H1 (cell line): ENCODE measurements around the gene DDX23. TPM values are rescaled to one million over a fixed set of nuclear protein-coding genes. Genes with fewer than 3 reads are reported as not detected.

Source experiments
- CTCF ChIA-PET: fragments of 300-600 bp; sonication (Branson Sonifier 250); formaldehyde crosslinking; loops from one replicate; lab custom pipeline; 2021; ENCODE audit not compliant: partially characterized antibody; lab: Charles Lee
- POLR2A ChIA-PET: fragments of 300-600 bp; sonication (Branson Sonifier 250); formaldehyde crosslinking; loops from one replicate; lab custom pipeline; 2021; ENCODE audit warnings: inconsistent platforms; ENCODE audit not compliant: partially characterized antibody; lab: Charles Lee
- DNase-seq, 2 experiments: peaks; one replicate each; pipeline versions ENCODE4 v3.0.0 to v3.0.0-alpha.2; 2010 to 2022; ENCODE audit warnings: low spot score in 2 of 2, low read depth in 1 of 2, mixed read lengths in 1 of 2
- FAIRE-seq: peaks from 2 replicates; lab custom pipeline; 2011; peaks lifted over from hg19 to GRCh38; lab: Jason Lieb, UNC
- H2AFZ ChIP-seq: 2 replicates; pipeline ENCODE4 v1.8.1; 2012; ENCODE audit warnings: low read length, inconsistent platforms
- H2AK5ac ChIP-seq: 2 replicates; pipeline ENCODE4 v1.6.1; 2013; ENCODE audit warnings: low read depth, low read length
- H2BK120ac ChIP-seq: replicated peaks from 2 replicates; pipeline ENCODE3; 2013; ENCODE audit warnings: low read depth, low read length, inconsistent platforms
- H2BK12ac ChIP-seq: 2 replicates; pipeline ENCODE4 v1.6.1; 2013; ENCODE audit warnings: low read depth, low read length
- H2BK15ac ChIP-seq: 2 replicates; pipeline ENCODE4 v1.6.1; 2013; ENCODE audit warnings: low read length
- H2BK20ac ChIP-seq: 2 replicates; pipeline ENCODE4 v1.6.1; 2013; ENCODE audit warnings: low read length
- H2BK5ac ChIP-seq: 2 replicates; pipeline ENCODE4 v1.6.1; 2013; ENCODE audit warnings: low read depth, low read length
- H3K14ac ChIP-seq: 2 replicates; pipeline ENCODE4 v1.6.1; 2013; ENCODE audit warnings: inconsistent platforms; ENCODE audit not compliant: insufficient read length
- H3K18ac ChIP-seq: 2 replicates; pipeline ENCODE4 v1.6.1; 2013; ENCODE audit warnings: low read length; ENCODE audit errors: extremely low read depth
- H3K23ac ChIP-seq: 2 replicates; pipeline ENCODE4 v1.6.1; 2013; ENCODE audit warnings: inconsistent platforms; ENCODE audit not compliant: insufficient read length
- H3K23me2 ChIP-seq: 2 replicates; pipeline ENCODE4 v1.6.1; 2013; ENCODE audit warnings: low read depth, low read length
- H3K27ac ChIP-seq: 2 replicates; pipeline ENCODE4 v1.6.1; 2011; ENCODE audit warnings: low read depth, low read length, inconsistent platforms
- H3K27me3 ChIP-seq, 4 experiments: replicated peaks in 1 of 4; 1 replicate in 1 of 4; 2 replicates in 3 of 4; pipeline versions ENCODE4 v1.6.1 to v1.8.1; 2011 to 2013; ENCODE audit warnings: low read length in 3 of 4, mild to moderate bottlenecking in 3 of 4, inconsistent platforms in 2 of 4, mixed read lengths in 2 of 4, moderate library complexity in 1 of 4; ENCODE audit not compliant: control insufficient read depth in 3 of 4, insufficient read depth in 3 of 4; ENCODE audit errors: extremely low read depth in 1 of 4
- H3K36me3 ChIP-seq, 4 experiments: 2 replicates each; pipeline versions ENCODE4 v1.6.1 to v1.8.1; 2011 to 2013; ENCODE audit warnings: mild to moderate bottlenecking in 4 of 4, low read length in 3 of 4, moderate library complexity in 2 of 4, control low read depth in 1 of 4, inconsistent platforms in 1 of 4; ENCODE audit not compliant: insufficient read depth in 4 of 4, control insufficient read depth in 2 of 4
- H3K4ac ChIP-seq: replicated peaks from 2 replicates; pipeline ENCODE3; 2013; ENCODE audit warnings: low read length, low read depth, mixed read lengths, inconsistent platforms; ENCODE audit not compliant: insufficient read length
- H3K4me1 ChIP-seq, 4 experiments: replicated peaks in 1 of 4; 1 replicate in 1 of 4; 2 replicates in 3 of 4; pipeline versions ENCODE4 v1.6.1 to v1.8.1; 2011 to 2013; ENCODE audit warnings: low read length in 3 of 4, inconsistent platforms in 2 of 4, mixed read lengths in 1 of 4; ENCODE audit not compliant: insufficient read depth in 4 of 4, control insufficient read depth in 3 of 4
- H3K4me2 ChIP-seq, 2 experiments: 2 replicates each; pipeline versions ENCODE4 v1.6.1 to v1.8.1; 2011 to 2013; ENCODE audit warnings: low read depth in 2 of 2, low read length in 2 of 2, control low read depth in 1 of 2, inconsistent platforms in 1 of 2, mild to moderate bottlenecking in 1 of 2; ENCODE audit not compliant: insufficient read depth in 1 of 2
- H3K4me3 ChIP-seq, 4 experiments: fragments of 200-600, 300-600 bp in 1 of 4; sonication (generic), shearing (Covaris generic), sonication (Bioruptor Twin) in 1 of 4; 2 replicates each; pipeline versions ENCODE4 v1.5.1 to v1.8.1; 2011 to 2016; ENCODE audit warnings: low read length in 4 of 4, low read depth in 3 of 4, control low read depth in 2 of 4, inconsistent platforms in 2 of 4, mild to moderate bottlenecking in 2 of 4, mixed read lengths in 1 of 4, moderate library complexity in 1 of 4; ENCODE audit not compliant: insufficient read depth in 2 of 4; ENCODE audit errors: extremely low read depth in 1 of 4
- H3K56ac ChIP-seq: replicated peaks from 2 replicates; pipeline ENCODE3; 2013; ENCODE audit warnings: low read depth, mild to moderate bottlenecking, mixed read lengths, low read length, inconsistent platforms; ENCODE audit not compliant: insufficient read length
- H3K79me1 ChIP-seq: 2 replicates; pipeline ENCODE4 v1.6.1; 2013; ENCODE audit warnings: low read depth, low read length, control low read depth
- H3K79me2 ChIP-seq, 2 experiments: 2 replicates each; pipeline versions ENCODE4 v1.6.1 to v1.8.1; 2012 to 2013; ENCODE audit warnings: low read length in 2 of 2, mild to moderate bottlenecking in 2 of 2, inconsistent platforms in 1 of 2; ENCODE audit not compliant: insufficient read depth in 2 of 2, control insufficient read depth in 1 of 2
- H3K9ac ChIP-seq, 4 experiments: replicated peaks in 1 of 4; 1 replicate in 1 of 4; 2 replicates in 3 of 4; pipeline versions ENCODE4 v1.6.1 to v1.8.1; 2011 to 2013; ENCODE audit warnings: low read depth in 3 of 4, low read length in 3 of 4, control low read depth in 2 of 4, mild to moderate bottlenecking in 2 of 4, moderate library complexity in 2 of 4, inconsistent platforms in 1 of 4; ENCODE audit errors: extremely low read depth in 1 of 4
- H3K9me3 ChIP-seq, 2 experiments: 2 replicates each; pipeline versions ENCODE4 v1.6.1 to v1.8.1; 2012 to 2013; ENCODE audit warnings: mild to moderate bottlenecking in 2 of 2, moderate library complexity in 2 of 2, control low read depth in 1 of 2, inconsistent platforms in 1 of 2, low read depth in 1 of 2, low read length in 1 of 2, mixed read lengths in 1 of 2; ENCODE audit not compliant: insufficient read depth in 2 of 2
- H4K20me1 ChIP-seq, 2 experiments: replicated peaks in 1 of 2; 2 replicates each; pipeline versions ENCODE3 to v1.8.1; 2011 to 2013; ENCODE audit warnings: inconsistent platforms in 2 of 2, low read length in 2 of 2, mild to moderate bottlenecking in 1 of 2; ENCODE audit not compliant: insufficient read depth in 2 of 2, control insufficient read depth in 1 of 2
- H4K5ac ChIP-seq: 2 replicates; pipeline ENCODE4 v1.6.1; 2013; ENCODE audit warnings: low read length, low read depth, mixed read lengths, inconsistent platforms; ENCODE audit not compliant: insufficient read length
- H4K8ac ChIP-seq: 2 replicates; pipeline ENCODE4 v1.8.0; 2013; ENCODE audit warnings: mild to moderate bottlenecking, moderate library complexity, low read length, inconsistent platforms; ENCODE audit not compliant: insufficient read depth; ENCODE audit errors: extremely low read depth
- H4K91ac ChIP-seq: replicated peaks from 2 replicates; pipeline ENCODE3; 2013; ENCODE audit warnings: low read length, mixed read lengths, inconsistent platforms; ENCODE audit not compliant: insufficient read length
- ASH2L ChIP-seq: fragments of 200-600, 300-600 bp; sonication (generic); IDR thresholded peaks from one replicate; pipeline ENCODE4 v1.7.1; 2017; ENCODE audit warnings: low read length
- CBX5 ChIP-seq: fragments of 300-800, 300-1000 bp; sonication (generic); IDR thresholded peaks from 2 replicates; pipeline ENCODE4 v1.7.1; 2016; ENCODE audit warnings: antibody characterized with exemption, low read length, low read depth
- CHD2 ChIP-seq: IDR thresholded peaks from 2 replicates; pipeline ENCODE4 v1.6.1; 2012; ENCODE audit warnings: low read length, improper control_type of control experiment
- POLR2A ChIP-seq, 2 experiments: IDR thresholded peaks; 1 replicate in 1 of 2; 2 replicates in 1 of 2; pipeline ENCODE4 v1.6.1; 2011; ENCODE audit warnings: low read depth in 2 of 2, low read length in 2 of 2, mild to moderate bottlenecking in 2 of 2; ENCODE audit errors: control extremely low read depth in 1 of 2
- POU5F1 ChIP-seq: IDR thresholded peaks from 2 replicates; pipeline ENCODE4 v1.6.1; 2011; ENCODE audit warnings: low read depth, mild to moderate bottlenecking, low read length, moderate library complexity
- RBBP5 ChIP-seq: IDR thresholded peaks from 2 replicates; pipeline ENCODE4 v1.7.1; 2012; ENCODE audit warnings: low read depth, mild to moderate bottlenecking, inconsistent platforms, low read length, moderate library complexity, borderline replicate concordance
- SIN3A ChIP-seq, 2 experiments: IDR thresholded peaks in 1 of 2; conservative IDR thresholded peaks in 1 of 2; 2 replicates each; pipeline ENCODE4 v1.6.1; 2011 to 2012; ENCODE audit warnings: low read length in 2 of 2, improper control_type of control experiment in 1 of 2, low read depth in 1 of 2, mild to moderate bottlenecking in 1 of 2
- SIRT6 ChIP-seq: IDR thresholded peaks from one replicate; pipeline ENCODE4 v1.7.1; 2012; ENCODE audit warnings: low read length, inconsistent platforms
- SP1 ChIP-seq: IDR thresholded peaks from 2 replicates; pipeline ENCODE4 v1.6.1; 2011; ENCODE audit warnings: low read depth, low read length
- SUZ12 ChIP-seq: fragments of 200-600 bp; sonication (generic); IDR thresholded peaks from 2 replicates; pipeline ENCODE4 v1.6.1; 2012; ENCODE audit warnings: mild to moderate bottlenecking, inconsistent platforms, low read length, moderate library complexity, mixed read lengths
- WGBS, 2 experiments: shearing (Covaris generic) in 1 of 2; methylation state at CpG; one replicate each; pipeline versions ENCODE4 v1.1.6 to v1.1.7; 2013 to 2015; ENCODE audit warnings: low lambda C conversion rate in 2 of 2, mixed read lengths in 2 of 2, inconsistent platforms in 1 of 2, low coverage in 1 of 2, missing lambda C conversion rate in 1 of 2; ENCODE audit not compliant: insufficient replicate concordance in 2 of 2, insufficient coverage in 1 of 2, insufficient read length in 1 of 2; ENCODE audit errors: extremely low coverage in 1 of 2, missing lambda C conversion rate in 1 of 2; 5-methylcytosine and 5-hydroxymethylcytosine counted together
- polyA plus RNA-seq, 7 experiments: library from polyadenylated mRNA; depleted of rRNA in 3 of 7; stranded (reverse) in 5 of 7; unstranded in 2 of 7; fragments of >200 nt in 5 of 7; fragments of 200-250 nt in 2 of 7; gene quantifications; 1 replicate in 5 of 7; 2 replicates in 1 of 7; 4 replicates in 1 of 7; pipeline versions ENCODE4 v1.2.1 to v1.2.3, GENCODE V29; 2011 to 2013; ENCODE audit warnings: missing spikeins in 2 of 7, mixed read lengths in 2 of 7
- total RNA-seq: library from RNA; stranded (reverse); fragmentation: NEBNext Ultra II Directional; extraction: Animal tissue kit (Norgen Biotek cat#: 25700); gene quantifications from 2 replicates; pipeline ENCODE4 v1.2.1, GENCODE V29; 2021
- TF ChIP-seq, protein P1 (sequence below): IDR thresholded peaks from 2 replicates; pipeline ENCODE4 v1.6.1; 2012; ENCODE audit warnings: inconsistent platforms

DDX23 gene
- total and polyA plus RNA-seq, 2 of the 8 experiments (the other 6 are each of a cell fraction or from before 2014, with no cell fraction given): 43.5 to 107 TPM

DNA sequence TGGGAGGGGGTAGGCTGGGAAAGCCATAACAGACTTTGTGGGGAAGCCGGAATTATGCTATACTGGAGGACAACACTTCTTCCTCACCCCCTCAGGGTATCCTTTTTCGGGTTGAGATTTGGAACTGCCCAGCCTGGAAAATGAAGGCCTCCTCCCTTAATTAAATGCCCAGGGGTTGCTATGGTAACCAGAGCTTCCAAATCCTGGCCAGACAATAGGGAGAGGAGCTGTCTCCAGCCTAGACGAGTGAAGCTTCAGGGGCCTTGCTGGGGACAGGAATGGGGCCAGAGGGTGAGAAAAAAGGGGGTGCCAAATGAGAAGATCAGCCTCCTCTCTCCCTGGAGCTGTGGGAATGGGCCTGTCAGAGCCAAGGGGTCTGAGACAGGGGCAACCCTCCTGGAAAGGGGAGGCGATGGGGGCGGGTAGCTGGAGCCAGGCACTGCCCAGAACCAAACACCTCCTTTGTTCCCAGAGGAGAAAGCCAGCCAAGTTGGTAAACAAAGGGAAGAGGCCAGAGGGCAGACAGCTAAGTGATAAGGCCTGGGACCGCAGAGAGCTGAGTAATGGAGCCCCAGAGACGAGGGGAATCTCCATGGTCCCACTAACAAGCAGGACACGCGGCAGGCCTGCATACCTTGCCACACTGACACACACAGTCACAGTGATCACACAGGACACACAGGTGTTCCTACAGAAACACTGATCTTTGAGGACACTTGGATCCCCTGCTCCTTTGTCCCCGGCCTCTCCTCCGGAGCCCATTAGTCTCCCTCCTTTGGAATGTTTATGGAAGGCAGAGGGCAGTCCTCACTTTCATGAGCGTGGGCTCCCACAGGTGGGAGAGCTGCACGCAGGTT, 31.6 kb upstream of the DDX23 start:
- Histone ChIP-seq H3K4me3 (peak overlapping the region in 3 of 4 experiments; percentile 7 to 26 (median 18); a peak in 5 of 8 replicates), H2BK120ac (peak overlapping the region; percentile 29), H3K36me3 (no peaks in the 10 kb centered on the region), H3K9ac (peak overlapping the region in 3 of 4 experiments; percentile 67 to 74 (median 68); a peak in 5 of 7 replicates), H4K5ac (peak overlapping the region; percentile 83), H3K23ac (no peak overlapping the region), H2BK5ac (peak overlapping the region; percentile 92), H3K9me3 (no peaks in the 10 kb centered on the region), H3K79me1 (no peaks in the 10 kb centered on the region), H3K27ac (peak overlapping the region; percentile 88), H3K4ac (no peak overlapping the region), H3K23me2 (no peaks in the 10 kb centered on the region; the same call in none of the 2 replicates), H2AK5ac (peak overlapping the region; percentile 90; the same call in 1 of the 2 replicates), H3K4me2 (peak overlapping the region; percentile 62 to 77), H3K27me3 (no peaks in the 10 kb centered on the region), H4K91ac (peak overlapping the region; percentile 98), H2AFZ (peak overlapping the region; percentile 86), H3K79me2 (no peaks in the 10 kb centered on the region), H2BK15ac (peak overlapping the region; percentile 99), H3K56ac (no peak overlapping the region), H4K8ac (peak overlapping the region; percentile 92; the same call in 1 of the 2 replicates), H2BK20ac (peak overlapping the region; percentile 100), H3K18ac (peak overlapping the region; percentile 100), H3K4me1 (peaks cover 15 to 25% (median 19%) of the 10 kb centered on the region in 4 experiments), H2BK12ac (peak overlapping the region; percentile 99), H4K20me1 (no peaks in the 10 kb centered on the region), H3K14ac (no peak overlapping the region)
- POLR2A ChIA-PET: interaction anchor here (0.8 to 23.7 kb wide), 12 partner anchors 8 to 134 kb away, joined by 3 to 651 read pairs (median 4); partner anchors contain the start of genes ARF3, DDX23, FKBP11 and RND1
- CTCF ChIA-PET: interaction anchor here (0.9 to 20.7 kb wide), 13 partner anchors 8 to 112 kb away, joined by 3 to 678 read pairs (median 4); partner anchors contain the start of genes DDX23, RND1 and WNT10B
- WGBS, 2 experiments: 35% methylated on average over 13 of the region's 13 CpGs; no CpG with 5 or more reads in 1 of the 2 experiments
- peak in 1 of 2 experiments; percentile 62 for DNase-seq
- no peak for FAIRE-seq
- TF ChIP-seq SIN3A (conservative IDR thresholded peaks at IDR 0.05 in 1 of 2, IDR thresholded peaks at IDR 0.05 in 1 of 2; ENCODE audit: low read depth in 1 of 2, low read length in 2 of 2) (peak in 1 of 2 experiments; percentile 39; a peak in 1 of 4 replicates), POLR2A (IDR thresholded peaks at IDR 0.05; ENCODE audit: control extremely low read depth in 1 of 2, low read depth in 2 of 2, low read length in 2 of 2) (peak; percentile 65 to 69; a peak in 1 of 3 replicates), SUZ12 (no peak), ASH2L (peak; percentile 87), CHD2 (no peak), SIRT6 (no peak), CBX5 (no peak), SP1 (0 out of 2 replicates have a peak, but pooled peaks have one; percentile 29), RBBP5 (peak; percentile 80; the same call in 1 of the 2 replicates), POU5F1 (no peak)
- TF ChIP-seq, protein P1, sequence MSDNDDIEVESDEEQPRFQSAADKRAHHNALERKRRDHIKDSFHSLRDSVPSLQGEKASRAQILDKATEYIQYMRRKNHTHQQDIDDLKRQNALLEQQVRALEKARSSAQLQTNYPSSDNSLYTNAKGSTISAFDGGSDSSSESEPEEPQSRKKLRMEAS: no peak
